KBM-7 (cell line): ENCODE results near the gene MUC16.

Experiments
- DNase-seq: peaks from one replicate; pipeline ENCODE4 v3.0.0-alpha.2; 2015
- in situ Hi-C: fragments of 300-500 bp; cut with MboI; formaldehyde crosslinking; loops from 2 replicates; pipeline ENCODE4 v1.14.3; 2020; ENCODE audit warnings: low sequenced_read_pairs, low pct_unique_long_range_greater_than_20kb, mixed read lengths

MUC16 gene

GRCh38 chr19:9011875-9012274 lies 1.7 kb upstream of the MUC16 start:
- in situ Hi-C loops, result no loop called here
- DNase-seq, result no peak

GRCh38 chr19:9010693-9011092 lies 484 bp upstream of the MUC16 start:
- in situ Hi-C loops, result no loop called here
- no peak for DNase-seq

GRCh38 chr19:9009431-9009830 lies 778 bp downstream of the MUC16 start:
- in situ Hi-C loops, result no loop called here
- no peak for DNase-seq

GRCh38 chr19:9008667-9009066 lies 1.5 kb downstream of the MUC16 start:
- no peak for DNase-seq
- in situ Hi-C loops, result no loop called here

GRCh38 chr19:9000933-9001332 lies 9.3 kb downstream of the MUC16 start:
- DNase-seq, result no peak
- in situ Hi-C loops, result no loop called here

GRCh38 chr19:8988204-8988603 lies 22.0 kb downstream of the MUC16 start:
- in situ Hi-C loops, result no loop called here
- peak; percentile 22 for DNase-seq

- DNase-seq, result no peak
- in situ Hi-C loops, result no loop called here
These were observed 23.9 kb downstream of the MUC16 start for GRCh38 chr19:8986296-8986695.

GRCh38 chr19:8973501-8974091 lies 36.6 kb downstream of the MUC16 start:
- in situ Hi-C loops, result no loop called here
- DNase-seq, result peak; percentile 14

- in situ Hi-C loops, result no loop called here
These were observed 44.3 kb downstream of the MUC16 start for GRCh38 chr19:8965887-8966286.

More at GRCh38 chr19:8965887-8966286, 44.3 kb downstream of the MUC16 start:
- peak; percentile 2 for DNase-seq
